Ascending aorta (tissue), 2 donors: ENCODE results near the gene PLB1. TPM values are rescaled to one million over a fixed set of nuclear protein-coding genes. Genes with fewer than 3 reads are reported as not detected.

Experiments
- DNase-seq, 2 donors: peaks; one replicate each; pipeline ENCODE4 v3.0.0-alpha.2; 2019; ENCODE audit warnings: low spot score in 2 of 2
- H3K27ac ChIP-seq, 2 donors: fragments of 200-600 bp; sonication (generic); one replicate each; pipeline ENCODE4 v1.5.1; 2016 to 2017; ENCODE audit warnings: mild to moderate bottlenecking in 1 of 2
- H3K27me3 ChIP-seq: fragments of 200-600 bp; sonication (generic); one replicate; pipeline ENCODE4 v1.5.1; 2017
- H3K36me3 ChIP-seq, 2 donors: fragments of 200-600 bp; sonication (generic); one replicate each; pipeline ENCODE4 v1.5.1; 2016
- H3K4me1 ChIP-seq, 2 donors: fragments of 200-600 bp; sonication (generic); one replicate each; pipeline ENCODE4 v1.5.1; 2016 to 2017; ENCODE audit warnings: mild to moderate bottlenecking in 1 of 2
- H3K4me3 ChIP-seq, 2 donors: fragments of 200-600 bp; sonication (generic); one replicate each; pipeline ENCODE4 v1.5.1; 2016 to 2017; ENCODE audit warnings: mild to moderate bottlenecking in 1 of 2
- H3K9me3 ChIP-seq, 2 donors: fragments of 200-600 bp; sonication (generic); one replicate each; pipeline ENCODE4 v1.5.1; 2016
- intact Hi-C: fragments of 100-400 bp; cut with DNase I; formaldehyde crosslinking; loops from one replicate; pipeline ENCODE4 v1.15.1; 2023
- total RNA-seq: library from RNA; depleted of rRNA; stranded (reverse); fragments of >200 nt; gene quantifications from one replicate; pipeline ENCODE4 v1.1.0, GENCODE V29; 2016
- TF ChIP-seq, protein P1 (sequence below), 3 experiments: fragments of 200-600 bp in 2 of 3; fragments of 450-650 bp in 1 of 3; sonication (generic) in 2 of 3; IDR thresholded peaks; one replicate each; pipeline ENCODE4 v1.5.1; 2016 to 2019; ENCODE audit warnings: antibody characterized with exemption in 3 of 3, mild to moderate bottlenecking in 1 of 3, moderate library complexity in 1 of 3

The PLB1 gene
- total RNA-seq, 1 donor from 2014 or later: 9.7 TPM

DNA sequence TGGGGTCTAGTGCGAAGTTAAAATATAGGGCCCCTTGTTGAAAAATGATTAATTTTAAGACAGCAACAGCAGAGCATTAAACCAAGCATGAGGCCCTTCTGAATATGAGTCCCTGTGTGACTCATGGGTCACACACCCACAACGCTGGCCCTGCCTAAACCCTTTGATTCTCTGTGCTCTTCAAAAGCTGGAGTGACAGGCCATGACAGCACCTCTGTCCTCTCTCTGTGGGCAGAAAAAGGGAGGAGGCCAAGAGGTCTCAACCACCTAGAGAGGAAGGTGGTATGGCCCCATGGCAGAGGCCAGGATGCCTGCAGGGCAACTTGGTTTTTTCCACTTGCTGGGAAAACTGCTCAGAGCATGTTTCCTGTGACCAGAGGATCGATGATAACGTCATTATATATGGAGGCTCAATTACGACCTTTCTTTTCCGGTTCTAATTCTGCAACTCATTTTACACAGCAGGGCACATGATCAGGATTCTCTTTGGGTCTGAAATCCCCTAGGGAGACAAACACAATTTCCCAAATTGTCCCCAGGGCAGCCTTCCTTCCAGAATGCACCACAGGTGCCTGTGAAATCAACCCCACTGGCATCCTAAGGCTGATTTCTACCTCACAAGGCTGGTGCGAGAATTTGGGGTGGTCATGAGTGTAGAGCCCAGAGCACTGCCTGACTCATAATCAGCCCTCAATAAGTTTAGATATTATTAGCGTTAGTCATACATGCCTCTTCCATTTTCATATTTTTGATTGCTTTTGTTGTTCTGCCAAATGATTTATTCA lies 153.8 kb downstream of the PLB1 start:
- TF ChIP-seq, protein P1, sequence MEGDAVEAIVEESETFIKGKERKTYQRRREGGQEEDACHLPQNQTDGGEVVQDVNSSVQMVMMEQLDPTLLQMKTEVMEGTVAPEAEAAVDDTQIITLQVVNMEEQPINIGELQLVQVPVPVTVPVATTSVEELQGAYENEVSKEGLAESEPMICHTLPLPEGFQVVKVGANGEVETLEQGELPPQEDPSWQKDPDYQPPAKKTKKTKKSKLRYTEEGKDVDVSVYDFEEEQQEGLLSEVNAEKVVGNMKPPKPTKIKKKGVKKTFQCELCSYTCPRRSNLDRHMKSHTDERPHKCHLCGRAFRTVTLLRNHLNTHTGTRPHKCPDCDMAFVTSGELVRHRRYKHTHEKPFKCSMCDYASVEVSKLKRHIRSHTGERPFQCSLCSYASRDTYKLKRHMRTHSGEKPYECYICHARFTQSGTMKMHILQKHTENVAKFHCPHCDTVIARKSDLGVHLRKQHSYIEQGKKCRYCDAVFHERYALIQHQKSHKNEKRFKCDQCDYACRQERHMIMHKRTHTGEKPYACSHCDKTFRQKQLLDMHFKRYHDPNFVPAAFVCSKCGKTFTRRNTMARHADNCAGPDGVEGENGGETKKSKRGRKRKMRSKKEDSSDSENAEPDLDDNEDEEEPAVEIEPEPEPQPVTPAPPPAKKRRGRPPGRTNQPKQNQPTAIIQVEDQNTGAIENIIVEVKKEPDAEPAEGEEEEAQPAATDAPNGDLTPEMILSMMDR (IDR thresholded peaks at IDR 0.05): no peak
- Histone ChIP-seq H3K9me3 (no peaks in the 10 kb centered on the region), H3K27me3 (no peaks in the 10 kb centered on the region), H3K4me3 (no peak overlapping the region), H3K4me1 (peaks cover 9 to 34% of the 10 kb centered on the region in 2 donors), H3K27ac (peak overlapping the region; percentile 91 to 92), H3K36me3 (no peaks in the 10 kb centered on the region)
- no peak for DNase-seq
- intact Hi-C loops: no loop called here

DNA sequence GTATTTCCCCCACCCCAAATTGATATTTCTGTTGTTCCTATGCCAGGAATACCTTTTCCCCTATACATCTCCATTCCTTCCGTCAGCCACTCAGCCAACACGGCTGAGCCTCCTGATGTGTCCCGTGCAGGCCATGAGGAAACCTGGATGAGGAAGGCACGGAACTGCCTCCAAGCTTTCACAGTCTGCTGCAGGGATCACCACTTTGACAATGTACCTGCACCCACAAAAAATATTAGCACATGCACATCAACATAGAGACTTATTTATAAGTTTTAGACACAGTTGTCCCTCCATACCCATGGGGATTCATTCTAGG lies 154.4 kb downstream of the PLB1 start:
- Histone ChIP-seq H3K27me3 (no peaks in the 10 kb centered on the region), H3K4me1 (peaks cover 7 to 29% of the 10 kb centered on the region in 2 donors), H3K9me3 (no peaks in the 10 kb centered on the region), H3K36me3 (no peaks in the 10 kb centered on the region), H3K27ac (peak overlapping the region in 1 of 2 donors; percentile 91), H3K4me3 (no peak overlapping the region)
- TF ChIP-seq, protein P1 (IDR thresholded peaks at IDR 0.05): no peak
- no peak for DNase-seq
- intact Hi-C loops: no loop called here

DNA sequence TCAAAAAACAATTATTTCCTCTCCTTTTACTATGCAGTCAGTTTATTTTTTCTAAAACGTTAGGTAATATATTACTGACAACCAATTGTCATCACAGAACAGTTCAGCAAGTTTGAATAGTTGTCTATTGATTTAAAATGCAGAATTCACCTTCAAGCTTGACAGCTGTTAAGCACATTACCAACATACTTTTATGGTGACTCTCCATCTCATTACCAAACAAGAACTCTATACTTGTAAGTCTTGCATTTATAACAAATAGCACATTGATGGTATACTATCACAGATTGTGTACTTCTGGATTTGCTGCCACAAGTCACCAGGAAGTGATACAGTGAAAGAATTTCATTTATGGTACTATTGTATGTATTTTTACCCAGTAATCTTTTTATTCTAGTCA lies 156.4 kb downstream of the PLB1 start:
- Histone ChIP-seq H3K27ac (no peak overlapping the region), H3K4me1 (peaks cover 6 to 20% of the 10 kb centered on the region in 2 donors), H3K27me3 (no peaks in the 10 kb centered on the region), H3K36me3 (no peaks in the 10 kb centered on the region), H3K4me3 (no peak overlapping the region), H3K9me3 (no peaks in the 10 kb centered on the region)
- no peak for DNase-seq
- intact Hi-C loops: no loop called here
- TF ChIP-seq, protein P1 (IDR thresholded peaks at IDR 0.05): no peak

DNA sequence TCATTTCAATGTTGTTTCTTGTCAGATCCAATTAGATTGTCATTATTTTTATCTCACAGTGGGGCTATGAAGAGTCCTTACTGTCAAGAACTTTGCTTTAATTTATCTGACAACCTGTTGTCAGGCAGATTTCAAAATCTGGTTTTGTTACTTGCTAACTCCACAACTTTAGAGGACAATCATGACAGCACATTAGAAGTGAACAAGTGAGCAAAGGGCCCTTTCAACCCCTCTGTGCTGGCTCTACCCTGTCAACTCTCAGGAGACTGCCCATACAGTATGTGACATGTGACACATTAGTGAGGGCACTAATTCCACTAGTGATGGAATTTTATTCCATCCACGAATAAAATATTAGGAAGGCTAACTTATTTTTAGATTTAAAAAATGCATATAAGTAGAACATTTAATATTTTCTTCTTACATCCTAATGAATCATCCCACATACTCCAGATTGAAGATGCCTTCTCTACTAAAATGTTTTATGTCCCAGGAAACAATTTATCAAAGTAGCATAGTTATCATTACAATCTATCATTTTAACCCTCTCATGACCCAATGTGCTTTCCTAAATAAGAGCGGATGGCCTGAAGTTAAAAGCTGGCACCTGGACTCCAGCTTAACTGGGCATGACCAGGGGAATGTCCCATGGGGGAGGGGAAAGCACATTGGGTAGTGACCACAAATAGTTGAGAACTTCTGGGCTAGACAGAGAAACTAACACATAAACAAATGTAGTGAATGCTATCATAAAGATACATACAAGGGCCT lies 158.2 kb downstream of the PLB1 start:
- no peak for DNase-seq
- intact Hi-C loops: no loop called here
- no peak overlapping the region for H3K27ac ChIP-seq

DNA sequence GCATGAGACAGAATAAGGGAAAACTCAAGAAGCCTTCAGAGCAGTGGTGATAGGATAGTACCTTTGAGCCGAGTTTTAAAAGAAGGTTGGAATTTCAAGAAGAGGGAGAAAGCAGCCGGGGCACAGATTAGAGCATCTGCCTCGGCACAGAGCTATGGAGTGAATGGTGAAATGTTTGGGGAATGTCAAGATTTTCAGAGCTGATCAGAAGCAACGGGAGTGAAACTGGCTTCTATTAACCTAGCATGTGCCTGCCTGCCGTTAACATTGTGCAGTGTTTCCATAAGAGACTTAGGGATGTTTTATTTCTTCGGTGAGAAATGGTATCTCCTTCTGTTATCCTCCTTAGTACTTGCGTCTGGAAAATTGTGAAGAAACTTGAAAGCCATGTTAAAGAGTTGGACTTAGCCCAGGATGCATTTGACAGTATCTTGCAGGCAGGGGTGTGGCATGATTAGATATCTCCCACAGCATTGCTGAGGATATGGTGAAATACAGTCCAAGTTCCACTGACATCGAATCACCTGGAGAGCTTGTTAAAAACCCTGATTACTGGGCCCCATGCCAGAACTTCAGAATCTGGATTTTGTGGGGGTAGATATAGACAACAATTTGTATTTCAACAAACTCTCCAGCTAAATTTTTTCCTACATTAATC lies 158.9 kb downstream of the PLB1 start:
- DNase-seq: no peak
- Histone ChIP-seq H3K27ac (no peak overlapping the region), H3K27me3 (no peaks in the 10 kb centered on the region), H3K4me3 (no peak overlapping the region), H3K9me3 (no peaks in the 10 kb centered on the region), H3K36me3 (no peaks in the 10 kb centered on the region), H3K4me1 (peaks cover 0 to 12% of the 10 kb centered on the region in 2 donors)
- TF ChIP-seq, protein P1 (IDR thresholded peaks at IDR 0.05): no peak
- intact Hi-C loops: no loop called here

More for the DNA sequence above, 158.2 kb downstream of the PLB1 start:
- Histone ChIP-seq H3K36me3 (no peaks in the 10 kb centered on the region), H3K9me3 (no peaks in the 10 kb centered on the region), H3K4me1 (peaks cover 0 to 18% of the 10 kb centered on the region in 2 donors), H3K4me3 (no peak overlapping the region), H3K27me3 (no peaks in the 10 kb centered on the region)
- TF ChIP-seq, protein P1 (IDR thresholded peaks at IDR 0.05): no peak
